CMK (cell line): ENCODE results near the gene SLC4A4.

ENCODE experiments used
- DNase-seq: peaks from one replicate; pipeline ENCODE4 v3.0.0-alpha.2; 2010; ENCODE audit warnings: low read depth

The SLC4A4 gene

GRCh38 chr4:71411981-71412380 is 73.2 kb downstream of the SLC4A4 start:
- DNase-seq = no peak

- DNase-seq = no peak
Measured at GRCh38 chr4:71415491-71415890, 76.7 kb downstream of the SLC4A4 start.

GRCh38 chr4:71417150-71417549 is 78.3 kb downstream of the SLC4A4 start:
- DNase-seq = no peak

GRCh38 chr4:71426381-71427042 is 87.7 kb downstream of the SLC4A4 start:
- no peak for DNase-seq

- no peak for DNase-seq
Measured at GRCh38 chr4:71429106-71429505, 90.3 kb downstream of the SLC4A4 start.

GRCh38 chr4:71429962-71430361 is 91.1 kb downstream of the SLC4A4 start:
- no peak for DNase-seq

GRCh38 chr4:71430609-71431008 is 91.8 kb downstream of the SLC4A4 start:
- no peak for DNase-seq

GRCh38 chr4:71440612-71441011 is 101.8 kb downstream of the SLC4A4 start:
- DNase-seq = no peak

- DNase-seq = no peak
Measured at GRCh38 chr4:71441186-71442169, 102.7 kb downstream of the SLC4A4 start.

- DNase-seq = no peak
Measured at GRCh38 chr4:71442336-71442735, 103.5 kb downstream of the SLC4A4 start.

- no peak for DNase-seq
Measured at GRCh38 chr4:71444395-71444794, 105.6 kb downstream of the SLC4A4 start.

- DNase-seq = no peak
Measured at GRCh38 chr4:71445811-71446210, 107.0 kb downstream of the SLC4A4 start.

GRCh38 chr4:71446479-71447081 is 107.8 kb downstream of the SLC4A4 start:
- no peak for DNase-seq

GRCh38 chr4:71449040-71449439 is 110.2 kb downstream of the SLC4A4 start:
- DNase-seq = no peak

GRCh38 chr4:71449878-71450277 is 111.1 kb downstream of the SLC4A4 start:
- DNase-seq = no peak

- DNase-seq = no peak
Measured at GRCh38 chr4:71453531-71453930, 114.7 kb downstream of the SLC4A4 start.

- no peak for DNase-seq
Measured at GRCh38 chr4:71456841-71457240, 118.0 kb downstream of the SLC4A4 start.

- DNase-seq = no peak
Measured at GRCh38 chr4:71460371-71460770, 121.6 kb downstream of the SLC4A4 start.

GRCh38 chr4:71461422-71461821 is 122.6 kb downstream of the SLC4A4 start:
- no peak for DNase-seq

GRCh38 chr4:71466775-71467174 is 128.0 kb downstream of the SLC4A4 start:
- no peak for DNase-seq

- no peak for DNase-seq
Measured at GRCh38 chr4:71468116-71468710, 129.4 kb downstream of the SLC4A4 start.

- DNase-seq = no peak
Measured at GRCh38 chr4:71469541-71469940, 130.7 kb downstream of the SLC4A4 start.
